ENCODE measurements around the gene PRDM16. TPM values are rescaled to one million over a fixed set of nuclear protein-coding genes. Genes with fewer than 3 reads are reported as not detected.

The PRDM16 gene
- total RNA-seq, 1 experiment from 2014 or later, result 1.6 TPM

DNA sequence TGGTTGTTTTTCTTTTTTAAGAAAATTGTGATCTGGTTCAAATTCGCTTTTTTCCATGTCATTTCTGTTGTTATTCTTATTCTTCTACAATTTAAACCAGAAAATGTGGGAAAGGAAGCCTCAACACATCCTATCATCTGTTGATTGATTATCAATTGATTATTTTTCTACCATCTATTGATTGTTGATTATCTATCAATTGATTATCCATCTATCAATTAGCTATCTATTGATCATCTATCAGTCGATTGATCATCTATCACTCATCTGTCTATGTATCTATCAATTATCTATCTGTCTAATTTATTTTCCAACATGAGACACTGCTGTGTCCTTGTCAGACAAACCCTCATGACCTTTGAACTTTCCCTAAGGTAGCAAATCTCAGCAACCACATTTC, 249.3 kb downstream of the PRDM16 start:
- peaks cover 22% of the 10 kb centered on the region for H3K27me3 Mint-ChIP-seq (ENCODE audit: low read depth)
- peaks cover 20% of the 10 kb centered on the region for H3K4me1 Mint-ChIP-seq
- no peaks in the 10 kb centered on the region for H3K36me3 Mint-ChIP-seq
- ChIA-PET CTCF (no interaction called here), POLR2A (interaction anchor here (0.5 kb wide), 1 partner anchor 903 kb away, joined by 3 read pairs; no protein-coding TSS in a partner anchor)
- H3K27ac Mint-ChIP-seq, result no peak overlapping the region
- H3K4me3 Mint-ChIP-seq, result no peak overlapping the region
- TF ChIP-seq ZNF416 (CRISPR knock-in tag; IDR thresholded peaks at IDR 0.05) (no peak), ZNF317 (CRISPR knock-in tag; IDR thresholded peaks at IDR 0.05; ENCODE audit: borderline replicate concordance, low read depth) (no peak), SP1 (CRISPR knock-in tag; conservative IDR thresholded peaks at IDR 0.05) (no peak), JUN (CRISPR knock-in tag; IDR thresholded peaks at IDR 0.05) (no peak), NFE2L1 (CRISPR knock-in tag; IDR thresholded peaks at IDR 0.05) (no peak)
- DNase-seq (ENCODE audit: low spot score) (no peak), ATAC-seq (no peak)
- H3K9me3 Mint-ChIP-seq, result no peaks in the 10 kb centered on the region

GRCh38 chr1:3319874-3320245, 250.9 kb downstream of the PRDM16 start:
- DNase-seq (ENCODE audit: low spot score) (peak; percentile 56), ATAC-seq (peak; percentile 97)
- Mint-ChIP-seq H3K36me3 (no peaks in the 10 kb centered on the region), H3K4me1 (peaks cover 9% of the 10 kb centered on the region), H3K27ac (no peak overlapping the region), H3K9me3 (no peaks in the 10 kb centered on the region), H3K27me3 (ENCODE audit: low read depth) (peaks cover 9% of the 10 kb centered on the region), H3K4me3 (no peak overlapping the region)
- ChIA-PET POLR2A (interaction anchor here (1.1 kb wide), 1 partner anchor 105 kb away, joined by 3 read pairs; no protein-coding TSS in a partner anchor), CTCF (interaction anchor here (0.6 to 1.6 kb wide), 20 partner anchors 8 to 1115 kb away, joined by 3 to 12 read pairs (median 4); no protein-coding TSS in a partner anchor)
- TF ChIP-seq, protein P1, sequence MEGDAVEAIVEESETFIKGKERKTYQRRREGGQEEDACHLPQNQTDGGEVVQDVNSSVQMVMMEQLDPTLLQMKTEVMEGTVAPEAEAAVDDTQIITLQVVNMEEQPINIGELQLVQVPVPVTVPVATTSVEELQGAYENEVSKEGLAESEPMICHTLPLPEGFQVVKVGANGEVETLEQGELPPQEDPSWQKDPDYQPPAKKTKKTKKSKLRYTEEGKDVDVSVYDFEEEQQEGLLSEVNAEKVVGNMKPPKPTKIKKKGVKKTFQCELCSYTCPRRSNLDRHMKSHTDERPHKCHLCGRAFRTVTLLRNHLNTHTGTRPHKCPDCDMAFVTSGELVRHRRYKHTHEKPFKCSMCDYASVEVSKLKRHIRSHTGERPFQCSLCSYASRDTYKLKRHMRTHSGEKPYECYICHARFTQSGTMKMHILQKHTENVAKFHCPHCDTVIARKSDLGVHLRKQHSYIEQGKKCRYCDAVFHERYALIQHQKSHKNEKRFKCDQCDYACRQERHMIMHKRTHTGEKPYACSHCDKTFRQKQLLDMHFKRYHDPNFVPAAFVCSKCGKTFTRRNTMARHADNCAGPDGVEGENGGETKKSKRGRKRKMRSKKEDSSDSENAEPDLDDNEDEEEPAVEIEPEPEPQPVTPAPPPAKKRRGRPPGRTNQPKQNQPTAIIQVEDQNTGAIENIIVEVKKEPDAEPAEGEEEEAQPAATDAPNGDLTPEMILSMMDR (IDR thresholded peaks at IDR 0.05), result peak; percentile 80
- TF ChIP-seq ZSCAN18 (CRISPR knock-in tag; IDR thresholded peaks at IDR 0.05) (no peak), SP1 (CRISPR knock-in tag; conservative IDR thresholded peaks at IDR 0.05) (peak; percentile 22; the same call in 1 of the 2 replicates)

- H3K4me1 Mint-ChIP-seq, result peaks cover 4% of the 10 kb centered on the region
- no peak overlapping the region for H3K27ac Mint-ChIP-seq
These were observed 251.5 kb downstream of the PRDM16 start for GRCh38 chr1:3320246-3321152.

DNA sequence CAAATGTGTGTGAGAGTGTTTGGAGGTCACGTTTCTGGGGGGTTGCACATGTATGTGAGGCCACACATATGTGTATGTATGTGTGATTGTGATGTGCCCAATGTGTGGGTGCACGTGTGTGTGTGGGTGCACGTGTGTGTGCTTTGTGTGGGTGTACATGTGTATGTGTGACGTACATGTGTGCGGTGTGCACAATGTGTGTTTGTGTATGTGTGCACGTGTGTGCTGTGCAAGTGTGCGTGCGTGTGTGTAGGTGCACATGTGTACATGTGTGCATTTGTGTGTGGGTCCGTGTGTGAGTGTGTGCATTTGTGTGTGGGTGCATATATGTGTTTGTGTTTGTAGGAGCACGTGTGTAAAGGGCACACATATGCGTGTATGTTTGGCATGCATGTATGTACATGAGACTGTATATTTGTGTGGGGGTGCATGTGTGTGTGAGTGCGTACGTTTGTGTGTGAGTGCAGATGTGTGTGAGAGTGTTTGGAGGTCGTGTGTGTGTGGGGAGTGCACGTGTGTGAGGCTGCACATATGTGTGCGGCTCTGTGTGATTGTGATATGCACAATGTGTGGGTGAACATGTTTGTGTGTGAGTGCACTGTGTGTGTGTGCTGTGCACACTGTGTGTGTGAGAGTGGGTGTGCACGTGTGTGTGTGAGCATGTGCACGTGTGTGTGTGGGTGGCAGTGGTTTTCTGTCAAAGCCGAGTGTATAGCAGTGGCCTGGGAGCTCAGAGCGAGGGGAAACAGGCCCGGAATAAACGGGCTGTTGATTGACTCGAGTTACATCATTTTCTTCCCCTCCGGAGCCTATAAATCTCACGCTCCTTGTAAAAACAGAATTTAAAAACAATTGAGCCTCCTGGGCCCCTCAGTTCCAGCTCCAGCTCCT, 252.8 kb downstream of the PRDM16 start:
- Mint-ChIP-seq H3K9me3 (no peaks in the 10 kb centered on the region), H3K4me1 (no peaks in the 10 kb centered on the region), H3K27ac (no peak overlapping the region), H3K4me3 (no peak overlapping the region), H3K36me3 (no peaks in the 10 kb centered on the region), H3K27me3 (ENCODE audit: low read depth) (no peaks in the 10 kb centered on the region)
- ATAC-seq, result no peak
- ChIA-PET CTCF (no interaction called here), POLR2A (no interaction called here)
- no peak for DNase-seq (ENCODE audit: low spot score)
- no peak for TF ChIP-seq MYBL2 (CRISPR knock-in tag; IDR thresholded peaks at IDR 0.05)
- no peak for TF ChIP-seq ZNF317 (CRISPR knock-in tag; IDR thresholded peaks at IDR 0.05; ENCODE audit: borderline replicate concordance, low read depth)
- TF ChIP-seq, protein P2, sequence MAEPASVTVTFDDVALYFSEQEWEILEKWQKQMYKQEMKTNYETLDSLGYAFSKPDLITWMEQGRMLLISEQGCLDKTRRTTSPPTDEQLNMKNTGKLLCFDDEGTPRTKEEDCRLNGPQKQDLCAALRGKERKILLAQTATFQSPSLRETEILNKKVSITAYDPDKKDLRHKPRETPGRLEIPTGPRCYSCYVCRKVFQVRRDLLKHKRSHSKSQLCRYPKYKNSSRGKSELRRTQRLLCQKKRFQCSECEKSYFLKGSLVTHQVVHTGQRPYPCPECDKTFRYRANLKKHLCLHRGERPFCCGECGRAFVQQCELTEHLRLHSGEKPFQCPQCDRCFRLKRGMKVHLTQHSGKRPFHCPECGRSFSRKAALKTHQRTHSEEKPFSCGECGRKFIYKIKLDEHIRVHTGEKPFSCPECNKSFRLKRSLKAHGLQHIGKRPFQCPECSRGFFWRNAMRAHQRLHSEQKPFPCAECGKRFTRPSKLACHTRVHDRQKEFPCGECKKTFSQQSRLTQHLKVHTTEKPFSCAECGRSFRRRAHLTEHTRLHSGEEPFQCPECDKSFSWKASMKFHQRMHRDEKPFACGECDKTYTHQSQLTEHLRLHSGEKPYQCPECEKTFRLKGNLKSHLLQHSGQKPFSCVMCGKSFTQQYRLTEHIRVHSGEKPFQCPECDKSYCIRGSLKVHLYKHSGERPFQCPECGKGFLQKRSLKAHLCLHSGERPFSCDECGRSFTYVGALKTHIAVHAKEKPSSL (CRISPR knock-in tag; conservative IDR thresholded peaks at IDR 0.05), result no peak
- no peak for TF ChIP-seq CBFB (CRISPR knock-in tag; IDR thresholded peaks at IDR 0.05; ENCODE audit: low read depth)
- no peak for TF ChIP-seq ATF1 (CRISPR knock-in tag; IDR thresholded peaks at IDR 0.05)
- TF ChIP-seq ETV6 (CRISPR knock-in tag; IDR thresholded peaks at IDR 0.05), result no peak
- TF ChIP-seq KAT7 (CRISPR knock-in tag; IDR thresholded peaks at IDR 0.05; ENCODE audit: borderline replicate concordance), result no peak
- TF ChIP-seq ZNF416 (CRISPR knock-in tag; IDR thresholded peaks at IDR 0.05), result no peak
- TF ChIP-seq, protein P1 (IDR thresholded peaks at IDR 0.05), result no peak
- TF ChIP-seq, protein P3, sequence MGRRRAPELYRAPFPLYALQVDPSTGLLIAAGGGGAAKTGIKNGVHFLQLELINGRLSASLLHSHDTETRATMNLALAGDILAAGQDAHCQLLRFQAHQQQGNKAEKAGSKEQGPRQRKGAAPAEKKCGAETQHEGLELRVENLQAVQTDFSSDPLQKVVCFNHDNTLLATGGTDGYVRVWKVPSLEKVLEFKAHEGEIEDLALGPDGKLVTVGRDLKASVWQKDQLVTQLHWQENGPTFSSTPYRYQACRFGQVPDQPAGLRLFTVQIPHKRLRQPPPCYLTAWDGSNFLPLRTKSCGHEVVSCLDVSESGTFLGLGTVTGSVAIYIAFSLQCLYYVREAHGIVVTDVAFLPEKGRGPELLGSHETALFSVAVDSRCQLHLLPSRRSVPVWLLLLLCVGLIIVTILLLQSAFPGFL (CRISPR knock-in tag; IDR thresholded peaks at IDR 0.05; ENCODE audit: borderline replicate concordance), result no peak

More at GRCh38 chr1:3320246-3321152, 251.5 kb downstream of the PRDM16 start:
- ChIA-PET POLR2A (no interaction called here), CTCF (interaction anchor here (0.6 to 1.6 kb wide), 17 partner anchors 8 to 307 kb away, joined by 3 to 12 read pairs (median 4); no protein-coding TSS in a partner anchor)
- H3K36me3 Mint-ChIP-seq, result no peaks in the 10 kb centered on the region
- no peak for DNase-seq (ENCODE audit: low spot score)
- H3K4me3 Mint-ChIP-seq, result no peak overlapping the region
- peak; percentile 75 for TF ChIP-seq GABPB1 (CRISPR knock-in tag; IDR thresholded peaks at IDR 0.05)
- no peak for TF ChIP-seq HMGA2 (CRISPR knock-in tag; IDR thresholded peaks at IDR 0.05)
- H3K9me3 Mint-ChIP-seq, result no peaks in the 10 kb centered on the region
- ATAC-seq, result no peak
- peaks cover 4% of the 10 kb centered on the region for H3K27me3 Mint-ChIP-seq (ENCODE audit: low read depth)
